Measurements from ENCODE around the gene RPS27.

The RPS27 gene

DNA sequence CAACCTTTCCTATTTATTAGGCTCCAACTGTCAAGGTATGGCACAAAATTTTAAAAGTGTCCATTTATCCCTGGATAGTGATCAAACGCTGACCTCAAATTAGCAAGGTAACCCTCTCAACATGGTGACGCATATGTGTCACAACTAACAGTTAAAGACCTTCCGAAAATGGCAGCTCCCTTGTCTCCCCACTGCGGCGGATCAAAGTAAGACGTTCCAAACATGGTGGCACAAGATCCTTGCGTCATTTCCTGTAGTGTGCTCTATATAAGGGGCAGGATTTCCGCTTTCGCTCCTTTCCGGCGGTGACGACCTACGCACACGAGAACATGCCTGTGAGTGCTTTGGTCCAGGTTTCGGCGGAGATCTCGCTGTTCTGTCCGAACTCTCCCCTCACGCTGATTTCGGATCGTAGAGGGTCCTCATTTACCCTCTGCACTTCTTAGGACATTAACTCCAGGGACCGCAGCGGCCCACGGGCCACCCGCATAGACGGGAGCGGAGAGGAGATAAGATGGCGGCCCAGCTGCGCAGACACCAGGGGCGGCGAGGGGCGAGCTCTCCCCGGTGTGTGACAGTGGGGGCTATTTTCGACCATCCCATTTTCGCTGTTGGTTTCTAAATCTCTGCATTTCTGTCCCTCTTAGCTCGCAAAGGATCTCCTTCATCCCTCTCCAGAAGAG lies at the start of gene RPS27:
Gene RPS27 (plus strand): TSS at position 295 of the 683 bp plus-strand sequence. CDS start 35 bp downstream, at position 330.
- peak; percentile 75 to 88 for DNase-seq (ENCODE audit: low read depth in 2 of 2)

DNA sequence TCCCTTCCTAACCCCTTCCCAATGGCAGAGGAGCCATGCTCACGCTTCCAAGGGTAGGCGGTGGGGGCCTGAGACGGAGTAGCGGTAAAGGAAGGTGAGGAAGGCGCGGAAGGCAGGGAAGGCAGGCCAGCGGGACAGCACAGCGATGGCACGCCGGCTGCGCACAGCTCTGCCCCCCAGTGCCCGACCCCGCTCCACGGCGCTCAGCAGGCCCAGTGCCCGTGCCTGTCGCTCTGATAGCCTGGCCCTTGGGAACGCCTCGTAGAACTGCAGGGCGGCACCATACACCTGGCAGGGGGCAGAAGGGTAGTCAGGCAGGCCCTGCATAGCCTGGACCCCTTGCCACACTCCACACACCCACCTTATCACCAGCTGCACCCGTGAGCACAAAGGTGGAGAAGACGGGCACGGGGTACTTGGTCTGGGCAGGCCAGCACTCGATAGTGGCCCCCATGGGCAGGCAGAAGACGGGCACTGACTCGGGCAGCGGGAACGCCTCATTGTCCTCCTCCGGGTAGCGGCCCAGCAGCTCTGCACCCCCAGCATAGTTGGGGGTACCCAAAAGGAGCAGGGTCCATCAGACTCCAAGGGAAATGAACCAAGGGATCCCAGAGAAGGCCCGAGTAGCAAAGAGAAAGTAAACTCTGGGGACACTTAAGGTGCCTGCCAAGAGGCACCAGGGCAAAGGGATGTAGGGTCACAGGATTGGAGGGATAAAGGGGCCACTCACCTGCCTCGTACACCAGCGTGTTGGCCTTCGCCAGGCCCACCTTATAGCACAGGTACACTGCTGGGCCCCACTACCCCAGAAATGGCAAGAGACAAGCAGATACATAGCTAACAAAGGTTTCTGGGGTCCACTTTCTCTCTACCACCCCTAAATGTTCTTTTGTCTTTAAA lies 48.5 kb upstream of the RPS27 start:
- no peak for DNase-seq (ENCODE audit: low read depth in 2 of 2)

DNA sequence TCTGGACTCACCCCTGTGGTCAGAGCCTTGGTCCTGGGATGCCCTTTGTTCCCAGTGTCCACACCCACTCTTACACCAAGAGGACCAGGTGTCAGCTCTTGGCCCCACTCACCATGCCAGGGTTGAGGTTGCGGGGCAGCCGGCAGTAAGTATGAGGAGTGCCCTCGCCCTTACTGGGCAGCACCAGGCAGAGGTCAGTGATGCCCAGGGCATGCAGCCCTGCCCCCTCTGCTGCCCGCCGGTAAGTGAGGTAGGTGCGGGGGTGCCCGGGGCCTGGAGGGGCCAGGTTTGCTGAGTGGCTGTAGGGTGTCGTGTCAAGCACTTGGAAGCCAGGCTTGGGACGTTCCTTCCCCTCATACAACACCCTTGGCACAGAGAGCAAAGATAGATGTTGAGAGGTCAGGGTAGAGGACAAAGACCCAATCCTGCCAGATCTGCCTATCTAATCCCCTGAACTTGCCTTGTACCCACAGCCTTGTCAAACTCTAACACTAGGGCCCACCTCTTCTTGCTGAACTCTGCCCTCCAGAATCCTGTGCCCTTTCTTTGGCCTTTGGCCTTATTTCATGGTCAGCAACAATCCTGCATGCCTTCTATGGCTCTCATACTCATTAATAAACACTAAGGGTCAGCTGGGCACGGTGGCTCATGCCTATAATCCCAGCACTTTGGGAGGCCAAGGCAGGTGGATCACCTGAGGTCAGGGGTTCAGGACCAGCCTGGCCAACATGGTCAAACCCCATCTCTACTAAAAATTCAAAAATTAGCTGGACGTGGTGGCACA lies 47.6 kb upstream of the RPS27 start:
- no peak for DNase-seq (ENCODE audit: low read depth in 2 of 2)

DNA sequence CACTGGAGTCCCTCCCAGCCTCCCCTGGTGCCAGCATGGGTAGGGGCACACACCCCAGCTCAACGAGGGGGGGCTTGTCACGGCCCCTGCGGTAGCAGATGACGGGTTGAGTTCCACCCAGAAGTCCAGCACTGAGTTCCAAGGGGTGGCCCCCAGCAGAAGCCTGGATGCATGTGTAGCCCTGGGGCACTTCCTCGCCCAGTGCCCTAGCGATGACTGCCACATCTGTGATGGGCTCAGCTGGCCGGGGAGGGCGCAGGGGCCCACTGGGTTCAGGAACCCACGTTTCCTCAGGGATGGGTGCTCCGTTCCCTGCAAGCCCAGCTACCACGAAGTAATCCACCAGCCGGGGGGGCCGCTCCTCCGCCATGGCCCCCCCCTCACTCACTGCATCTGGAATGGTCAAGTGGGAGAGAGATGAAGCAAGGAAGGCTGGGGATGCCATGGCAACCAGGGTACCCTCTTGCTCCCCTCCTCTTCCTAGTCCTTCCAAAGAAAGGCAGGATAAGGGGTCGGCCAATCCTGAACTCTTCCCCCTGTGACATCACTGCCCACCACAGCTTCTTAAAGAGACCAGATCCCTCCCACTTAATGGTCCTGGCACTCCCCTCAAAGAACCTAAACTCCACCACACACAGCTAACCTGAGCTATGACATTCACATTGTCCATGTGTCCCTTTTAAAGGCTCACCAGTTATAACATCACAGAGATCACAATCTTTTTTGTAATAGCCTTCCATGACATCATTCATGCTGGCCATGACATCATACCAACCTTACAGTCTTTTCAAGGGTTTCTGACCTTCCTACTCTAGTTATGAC lies 46.3 kb upstream of the RPS27 start:
- DNase-seq (ENCODE audit: low read depth in 2 of 2): no peak

DNA sequence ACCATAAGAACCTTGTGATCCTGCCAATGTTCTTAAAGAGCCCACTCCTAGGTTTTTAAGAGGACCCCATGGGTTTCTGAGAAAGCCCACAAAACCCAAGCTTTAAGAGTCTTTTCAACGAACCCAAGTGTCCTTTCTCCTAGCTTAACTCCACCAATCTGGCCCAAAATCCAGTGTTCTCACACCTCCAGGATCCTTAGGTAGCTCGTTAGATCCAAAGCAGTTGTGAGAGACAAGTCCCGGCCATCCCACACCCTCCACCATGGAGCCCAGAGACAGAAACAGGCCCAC lies 45.8 kb upstream of the RPS27 start:
- DNase-seq (ENCODE audit: low read depth in 2 of 2): no peak

DNA sequence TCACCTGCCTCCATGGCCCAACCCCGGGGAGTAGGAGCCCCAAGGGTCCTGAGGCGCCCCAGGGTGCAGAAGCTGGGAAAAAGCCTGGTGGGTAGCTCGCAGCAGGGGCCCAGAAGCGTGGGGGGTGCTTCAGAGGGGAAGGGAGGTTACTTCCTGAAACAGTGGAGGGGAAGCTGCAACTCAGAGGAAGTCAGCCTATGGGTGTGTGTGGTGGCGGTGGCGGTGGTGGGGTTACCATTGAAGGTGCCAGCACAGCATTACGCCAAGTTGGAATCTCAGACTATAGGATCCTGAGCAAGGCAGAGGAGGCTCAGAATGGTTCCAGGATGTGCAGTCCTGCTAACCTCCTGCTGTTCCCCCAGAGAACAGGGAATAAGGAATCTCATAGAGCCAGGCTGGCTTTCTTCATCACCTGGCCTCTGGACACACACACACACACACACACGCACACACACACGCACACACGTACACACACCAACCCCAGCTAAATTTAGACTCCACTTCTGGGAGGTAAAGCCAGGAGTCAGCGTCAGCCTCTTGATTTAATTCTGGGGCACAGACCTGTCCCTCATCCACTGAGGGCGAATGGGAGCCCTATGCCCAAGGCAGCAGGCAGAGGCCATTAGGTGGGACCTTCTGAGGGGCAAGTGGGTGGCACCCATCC lies 45.3 kb upstream of the RPS27 start:
- peak; percentile 62 to 71 for DNase-seq (ENCODE audit: low read depth in 2 of 2)

DNA sequence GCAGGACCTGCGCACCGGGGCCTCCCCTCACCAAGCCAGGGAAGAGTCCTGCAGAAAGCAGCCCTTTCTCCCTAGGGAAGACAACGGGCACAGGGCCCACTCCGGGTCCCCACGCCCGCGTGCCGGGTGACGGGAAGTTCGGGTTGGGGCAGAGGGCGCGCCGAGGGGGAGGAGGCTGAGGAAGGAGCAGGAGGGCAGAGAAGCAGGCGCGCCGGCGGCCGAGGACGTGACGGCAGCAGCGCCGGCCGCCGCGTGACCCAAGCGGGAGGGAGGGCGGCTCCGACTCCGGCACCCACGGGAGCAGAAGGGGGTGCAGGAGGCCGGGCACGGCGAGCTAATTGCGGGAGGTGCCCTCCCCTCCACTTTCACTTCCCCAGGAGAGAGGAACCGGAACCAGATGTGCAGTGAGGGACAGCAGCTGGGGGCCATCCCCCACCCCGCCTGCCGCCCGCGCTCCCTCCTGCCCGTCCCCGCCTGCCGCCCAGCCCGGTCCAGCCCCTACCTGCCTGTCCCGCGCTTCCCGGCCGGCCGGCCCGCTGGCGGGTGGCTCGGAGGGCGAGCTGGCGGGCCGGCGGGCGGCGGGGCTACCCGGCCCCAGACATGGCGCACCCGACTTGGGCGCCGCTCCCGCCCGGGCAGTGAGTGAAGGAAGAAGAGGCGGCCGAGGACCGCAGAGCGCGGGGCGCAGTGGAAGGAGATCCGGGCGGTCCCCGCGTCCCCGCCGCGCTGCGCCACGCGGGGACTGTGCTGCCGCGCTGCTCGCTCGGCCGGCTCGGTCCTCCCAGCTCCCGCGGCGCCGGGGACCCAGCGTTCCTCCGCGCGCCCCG lies 44.6 kb upstream of the RPS27 start:
- peak; percentile 46 to 52 for DNase-seq (ENCODE audit: low read depth in 2 of 2)

DNA sequence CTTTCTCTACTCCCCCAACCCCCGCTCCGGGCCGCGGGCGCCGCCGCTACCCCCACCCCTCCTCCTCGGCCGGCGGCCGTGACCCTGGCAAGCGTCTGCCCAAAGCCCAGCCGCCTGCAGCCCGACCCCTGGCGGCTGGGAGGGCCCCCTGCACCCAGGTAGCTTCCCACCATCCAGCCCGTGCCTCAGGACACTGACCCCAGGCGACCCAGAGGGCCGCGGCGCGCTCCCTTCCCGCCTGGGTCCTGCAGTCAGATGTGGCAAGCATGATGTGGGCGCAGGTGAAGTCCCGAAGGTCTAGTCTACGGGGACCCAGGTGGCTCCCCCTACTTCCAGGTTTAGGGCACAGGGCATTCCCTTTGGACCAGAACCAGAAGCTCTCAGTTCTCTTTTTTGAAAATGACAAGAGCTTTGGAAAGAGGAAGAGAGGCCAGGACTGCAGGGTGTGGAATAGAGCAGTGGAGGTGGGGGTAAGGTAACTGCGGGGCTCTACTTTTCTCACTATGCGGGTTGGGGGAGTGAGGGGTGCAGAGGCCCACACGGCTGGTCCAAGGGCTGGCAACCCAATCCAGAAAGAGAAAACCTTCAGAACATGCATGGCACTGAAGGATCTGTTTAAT lies 43.8 kb upstream of the RPS27 start, which contains the start of gene DENND4B:
Gene DENND4B (minus strand): TSS at position 97 of the 620 bp plus-strand sequence. CDS start 2,344 bp downstream, outside the sequence.
- DNase-seq (ENCODE audit: low read depth in 2 of 2): peak; percentile 56 to 58

DNA sequence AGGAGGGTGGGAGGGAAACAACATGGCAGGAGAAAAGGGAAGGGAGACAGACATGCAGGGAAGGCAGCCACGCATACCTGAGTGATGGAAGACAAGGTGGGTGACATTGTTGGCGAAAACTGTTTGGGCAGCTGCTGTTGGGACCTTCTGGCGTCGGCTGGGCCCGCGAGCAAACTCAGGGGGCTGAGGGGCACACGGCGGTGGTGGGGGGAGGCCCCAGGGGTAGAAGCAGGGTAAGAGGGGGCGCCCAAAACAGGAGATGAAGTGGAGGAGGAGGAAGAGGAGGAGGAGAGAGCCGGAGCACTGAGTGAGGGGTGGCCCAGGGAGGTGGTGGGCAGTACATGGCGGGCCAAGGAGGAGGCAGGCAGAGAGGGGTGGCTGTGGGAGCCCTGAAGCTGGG lies 39.4 kb upstream of the RPS27 start:
- DNase-seq (ENCODE audit: low read depth in 2 of 2): no peak

DNA sequence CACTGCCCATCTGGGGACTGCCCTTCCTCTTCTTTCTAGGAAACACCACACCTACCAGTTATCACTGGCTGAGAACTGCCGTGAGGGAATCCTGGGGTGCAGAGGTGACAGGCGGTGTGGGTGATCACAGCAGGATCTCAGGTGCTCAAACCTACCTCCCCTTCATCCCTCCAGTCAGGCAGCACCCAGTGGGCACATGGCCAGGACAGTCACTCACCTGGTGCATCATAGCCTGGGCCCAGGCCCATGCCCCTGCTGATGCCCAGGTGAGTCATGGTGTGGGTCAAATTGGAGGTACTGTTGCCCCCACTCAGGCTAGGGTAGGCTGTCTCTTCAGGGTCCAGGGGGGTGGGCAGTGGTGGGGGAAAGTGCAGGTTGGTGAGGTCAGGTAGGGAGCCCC lies 38.8 kb upstream of the RPS27 start:
- no peak for DNase-seq (ENCODE audit: low read depth in 2 of 2)

DNA sequence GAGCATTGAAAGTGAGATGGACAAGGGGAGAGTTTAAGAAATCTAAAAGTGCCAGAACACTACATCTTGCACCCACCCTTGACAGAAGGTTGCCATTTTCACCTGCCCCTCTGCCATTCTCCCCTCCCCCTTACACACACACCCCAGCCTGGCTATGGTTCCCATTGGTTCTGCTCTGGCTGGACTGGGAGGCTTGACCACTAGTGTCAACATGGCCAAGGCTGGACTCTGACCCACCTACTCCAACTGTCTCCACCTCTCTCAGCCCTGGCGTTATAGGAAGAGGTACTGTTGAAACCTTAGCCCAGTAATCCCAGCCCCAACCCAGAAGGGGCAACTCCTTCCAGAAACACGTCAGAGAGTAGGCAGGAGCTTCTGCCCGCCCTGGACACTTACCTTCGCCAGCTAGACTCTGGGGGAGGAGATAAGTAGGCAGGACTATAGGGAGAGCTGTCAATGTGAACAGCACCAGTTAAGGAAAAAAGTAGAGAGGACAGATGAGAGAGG lies 36.6 kb upstream of the RPS27 start:
- no peak for DNase-seq (ENCODE audit: low read depth in 2 of 2)

DNA sequence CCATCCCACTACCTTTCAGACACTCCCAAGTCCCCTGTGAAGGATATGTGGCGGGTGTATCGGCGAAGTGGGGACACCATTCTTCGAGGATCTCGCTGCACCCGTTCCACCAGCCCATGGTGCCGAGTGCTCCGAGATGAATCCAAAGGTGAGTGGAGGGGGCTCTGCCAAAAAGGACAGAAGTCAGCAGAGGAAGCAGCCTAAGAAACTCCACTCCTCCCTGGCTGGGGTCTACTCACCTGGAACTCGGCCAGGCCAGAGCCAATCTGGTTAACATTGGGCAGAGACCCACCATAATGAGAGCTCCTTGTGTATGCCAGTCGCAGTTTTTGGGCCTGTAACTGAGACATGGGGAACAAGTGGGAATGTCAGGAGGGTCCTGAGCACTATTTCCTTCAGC lies 35.7 kb upstream of the RPS27 start:
- DNase-seq (ENCODE audit: low read depth in 2 of 2): no peak

DNA sequence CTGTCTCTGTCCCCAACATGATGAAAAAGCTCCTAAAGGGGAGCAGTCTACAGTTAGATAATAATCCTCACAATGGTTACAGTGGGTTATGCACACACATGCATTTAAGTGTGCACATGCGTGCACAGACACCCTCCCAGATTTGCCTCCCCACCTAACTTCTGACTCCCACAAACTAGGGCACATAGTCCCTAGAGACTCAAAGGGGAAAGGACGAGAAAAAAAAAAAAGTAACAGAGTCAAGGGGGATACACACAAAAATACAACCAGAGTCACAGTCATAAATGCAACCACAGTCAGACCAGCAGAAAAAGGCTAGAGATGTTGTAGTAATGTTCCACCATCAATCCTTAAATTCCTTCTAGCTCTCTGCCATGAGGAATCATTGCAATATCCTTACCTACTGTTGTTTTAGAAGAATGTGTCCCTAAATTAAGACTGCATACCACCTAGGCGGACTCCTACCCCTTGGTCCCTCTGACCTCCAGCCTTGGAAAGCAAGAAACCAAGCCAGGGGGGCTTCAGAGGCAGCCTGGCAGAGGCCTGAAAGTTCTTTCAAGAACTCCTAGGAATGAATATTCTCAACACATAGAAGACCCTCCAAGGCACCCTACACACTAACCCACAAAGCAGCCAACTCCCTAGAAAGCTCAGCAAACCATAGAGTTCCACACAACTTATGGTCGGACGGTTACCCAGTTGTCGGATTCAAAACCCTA lies 33.4 kb upstream of the RPS27 start:
- DNase-seq (ENCODE audit: low read depth in 2 of 2): no peak

DNA sequence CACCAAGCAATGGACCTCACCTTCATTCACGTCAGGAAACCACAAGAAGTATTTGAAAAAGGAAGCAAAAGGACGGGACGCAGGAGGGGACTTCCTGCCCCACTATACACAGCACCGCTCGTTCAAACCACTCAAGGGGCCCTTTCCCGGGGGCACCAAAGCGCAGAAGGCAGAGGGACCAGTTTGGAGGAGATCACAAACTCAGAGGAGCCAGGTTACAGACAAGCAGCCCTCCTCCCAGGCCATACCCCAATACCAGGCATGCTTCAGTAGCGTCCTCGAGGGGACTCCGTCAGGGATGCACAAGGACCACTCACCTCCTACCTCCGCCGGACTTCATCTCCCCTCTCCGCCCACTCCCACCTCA lies 32.8 kb upstream of the RPS27 start:
- DNase-seq (ENCODE audit: low read depth in 2 of 2): no peak

DNA sequence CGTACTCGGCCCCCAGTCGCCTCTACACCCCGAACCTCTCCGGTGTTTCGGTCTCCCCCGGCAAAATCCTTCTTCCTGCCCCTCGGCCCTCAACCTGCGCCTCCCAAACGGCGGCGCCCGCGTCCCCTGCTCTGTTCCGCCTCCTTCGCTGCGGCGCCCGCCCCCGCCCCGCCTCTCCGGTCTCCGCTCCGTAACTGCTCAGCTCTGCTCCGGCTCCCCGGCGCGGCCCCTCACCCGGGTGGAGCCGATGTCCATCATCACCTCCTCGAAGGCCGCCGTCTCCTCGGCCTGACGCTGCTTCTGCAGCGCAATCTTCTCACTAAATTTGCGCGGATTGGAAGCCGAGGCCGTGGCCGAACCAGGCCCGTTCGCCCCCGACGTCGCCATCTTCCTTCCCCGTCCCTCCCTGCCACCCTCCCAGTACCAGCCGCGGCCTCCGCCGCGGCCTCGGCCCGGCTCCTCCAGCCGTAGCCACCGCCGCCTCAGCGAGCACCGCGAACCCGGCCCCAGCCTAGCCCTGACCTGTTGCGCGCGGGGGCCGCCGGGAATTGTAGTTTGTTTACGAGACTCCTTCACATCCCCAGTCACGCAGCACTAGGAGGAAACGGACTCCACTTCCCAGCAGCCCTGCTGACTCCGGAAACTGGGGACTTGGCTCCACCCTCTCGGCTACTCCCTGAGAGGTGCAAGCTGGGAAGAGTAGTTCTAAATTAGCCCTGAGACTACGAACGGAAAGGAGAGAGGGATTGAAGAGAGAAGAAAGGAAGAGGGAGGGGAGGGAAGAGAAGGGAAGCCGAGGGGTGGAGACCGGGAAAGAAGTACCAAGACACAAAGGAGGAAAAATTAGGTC lies 32.2 kb upstream of the RPS27 start, which contains the start of gene CRTC2:
Gene CRTC2 (minus strand): TSS at position 502 of the 850 bp plus-strand sequence. CDS start 115 bp downstream, at position 387.
- DNase-seq (ENCODE audit: low read depth in 2 of 2): peak; percentile 92 to 96

DNA sequence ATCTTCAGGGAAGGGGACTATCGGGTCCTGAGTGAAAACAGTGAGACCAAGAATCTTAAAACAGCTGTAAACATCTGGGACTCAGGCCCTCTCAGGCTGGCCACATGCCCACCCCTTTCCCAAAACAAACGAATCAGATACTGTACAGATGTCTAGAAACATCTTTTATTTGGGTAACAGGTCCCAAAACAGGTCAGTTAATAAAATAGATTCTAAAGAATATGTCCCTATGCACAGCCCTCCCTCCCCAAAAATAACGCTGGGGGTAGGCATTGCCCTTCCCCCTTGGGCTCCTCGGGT lies 31.7 kb upstream of the RPS27 start:
- DNase-seq (ENCODE audit: low read depth in 2 of 2): no peak

DNA sequence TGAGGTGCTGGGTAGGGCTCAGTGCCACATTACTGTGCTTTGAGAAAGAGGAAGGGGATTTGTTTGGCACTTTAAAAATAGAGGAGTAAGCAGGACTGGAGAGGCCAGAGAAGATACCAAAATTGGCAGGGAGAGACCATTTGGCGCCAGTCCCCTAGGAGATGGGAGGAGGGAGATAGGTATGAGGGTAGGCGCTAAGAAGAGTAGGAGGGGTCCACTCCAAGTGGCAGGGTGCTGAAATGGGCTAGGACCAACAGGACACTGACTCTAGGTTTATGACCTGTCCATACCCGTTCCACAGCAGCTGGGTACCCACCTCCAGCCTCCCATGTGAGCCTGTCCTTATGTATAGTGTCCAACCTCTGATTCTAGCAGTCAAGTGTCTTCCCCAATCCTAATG lies 31.1 kb upstream of the RPS27 start:
- no peak for DNase-seq (ENCODE audit: low read depth in 2 of 2)

DNA sequence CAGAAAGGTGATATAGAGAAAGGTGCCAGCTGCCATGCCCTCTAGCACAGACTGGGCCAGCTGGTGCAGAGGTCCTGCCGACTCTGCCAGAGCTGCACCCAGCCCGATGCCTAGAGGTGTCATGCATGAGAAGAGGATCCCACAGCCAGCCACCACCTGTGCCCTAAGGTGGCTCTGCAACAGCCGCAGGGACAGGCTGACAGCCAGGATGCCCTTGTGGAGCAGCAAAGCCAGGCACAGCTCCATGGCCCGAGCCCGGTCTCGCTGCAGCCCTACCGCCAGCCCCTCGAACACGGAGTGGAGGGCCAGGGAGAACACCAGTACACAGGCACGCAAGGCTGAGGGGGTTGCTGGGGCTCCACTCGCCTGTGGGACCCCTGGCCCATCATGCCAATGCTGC lies 30.4 kb upstream of the RPS27 start:
- DNase-seq (ENCODE audit: low read depth in 2 of 2): no peak
